Stimulated activated CD8-positive, alpha-beta memory T cell treated with anti-CD3 and anti-CD28 coated beads, Interleukin-12 subunit alpha, Interleukin-12 subunit beta, amount 100 ng/mL, for 24 hours (primary cell): Measurements from ENCODE around the gene ULK4.

ENCODE experiments used
- DNase-seq: peaks from one replicate; pipeline ENCODE4 v3.0.0-alpha.2; 2020; ENCODE audit errors: extremely low read depth

Gene ULK4

GRCh38 chr3:41362638-41363559 lies 599.0 kb downstream of the ULK4 start:
- DNase-seq: no peak

- no peak for DNase-seq
Measured at GRCh38 chr3:41357271-41357670, 604.6 kb downstream of the ULK4 start.

- no peak for DNase-seq
Measured at GRCh38 chr3:41356775-41357174, 605.1 kb downstream of the ULK4 start.

- DNase-seq: no peak
Measured at GRCh38 chr3:41352510-41352909, 609.4 kb downstream of the ULK4 start.

GRCh38 chr3:41350441-41350840 lies 611.5 kb downstream of the ULK4 start:
- DNase-seq: no peak

- no peak for DNase-seq
Measured at GRCh38 chr3:41348401-41348800, 613.5 kb downstream of the ULK4 start.

- DNase-seq: no peak
Measured at GRCh38 chr3:41346698-41347270, 615.1 kb downstream of the ULK4 start.

- DNase-seq: no peak
Measured at GRCh38 chr3:41345788-41346187, 616.1 kb downstream of the ULK4 start.

GRCh38 chr3:41339758-41340157 lies 622.1 kb downstream of the ULK4 start:
- DNase-seq: no peak

- DNase-seq: no peak
Measured at GRCh38 chr3:41338276-41338675, 623.6 kb downstream of the ULK4 start.

GRCh38 chr3:41334426-41334825 lies 627.5 kb downstream of the ULK4 start:
- no peak for DNase-seq

GRCh38 chr3:41331041-41331440 lies 630.9 kb downstream of the ULK4 start:
- no peak for DNase-seq

GRCh38 chr3:41330465-41330864 lies 631.4 kb downstream of the ULK4 start:
- no peak for DNase-seq

GRCh38 chr3:41329881-41330280 lies 632.0 kb downstream of the ULK4 start:
- DNase-seq: no peak

- DNase-seq: no peak
Measured at GRCh38 chr3:41328926-41329325, 633.0 kb downstream of the ULK4 start.

- no peak for DNase-seq
Measured at GRCh38 chr3:41327718-41328117, 634.2 kb downstream of the ULK4 start.

- DNase-seq: no peak
Measured at GRCh38 chr3:41324156-41324475, 637.8 kb downstream of the ULK4 start.

- DNase-seq: no peak
Measured at GRCh38 chr3:41323467-41324155, 638.3 kb downstream of the ULK4 start.

GRCh38 chr3:41321642-41321980 lies 640.3 kb downstream of the ULK4 start:
- DNase-seq: no peak

GRCh38 chr3:41320953-41321641 lies 640.8 kb downstream of the ULK4 start:
- no peak for DNase-seq

- DNase-seq: no peak
Measured at GRCh38 chr3:41318520-41318919, 643.4 kb downstream of the ULK4 start.

GRCh38 chr3:41317718-41318117 lies 644.2 kb downstream of the ULK4 start:
- DNase-seq: no peak
